ENCODE results near the gene WBP2. TPM values are rescaled to one million over a fixed set of nuclear protein-coding genes. Genes with fewer than 3 reads are reported as not detected.

The WBP2 gene
- total and polyA plus RNA-seq, 2 of the 13 experiments (the other 11 are each of a cell fraction or from before 2014, with no cell fraction given) = 29.2 to 29.5 TPM

GRCh38 chr17:75896415-75897159 lies 41.5 kb upstream of the WBP2 start, which contains the start of gene TRIM65 (continued):
- TF ChIP-seq RERE (CRISPR knock-in tag; IDR thresholded peaks at IDR 0.05; ENCODE audit: low read depth) = 0 out of 2 replicates have a peak, but pooled peaks have one; percentile 32
- peak; percentile 18; the same call in 1 of the 2 replicates for TF ChIP-seq ARHGAP35 (CRISPR knock-in tag; IDR thresholded peaks at IDR 0.05; ENCODE audit: borderline replicate concordance)
- peak; percentile 90 for TF ChIP-seq ZNF329 (CRISPR knock-in tag; IDR thresholded peaks at IDR 0.05; ENCODE audit: low read depth)
- peak; percentile 84 for TF ChIP-seq ZNF563 (CRISPR knock-in tag; IDR thresholded peaks at IDR 0.05)
- 0 out of 2 replicates have a peak, but pooled peaks have one; percentile 39 for TF ChIP-seq ZMAT3 (CRISPR knock-in tag; conservative IDR thresholded peaks at IDR 0.05)
- peak; percentile 32; the same call in 1 of the 2 replicates for TF ChIP-seq ZNF691 (CRISPR knock-in tag; IDR thresholded peaks at IDR 0.05; ENCODE audit: borderline replicate concordance, low read depth)
- 0 out of 2 replicates have a peak, but pooled peaks have one; percentile 43 for TF ChIP-seq ZNF792 (CRISPR knock-in tag; IDR thresholded peaks at IDR 0.05)
- TF ChIP-seq ZNF577 (CRISPR knock-in tag; IDR thresholded peaks at IDR 0.05; ENCODE audit: borderline replicate concordance, low read depth) = peak; percentile 89; the same call in 1 of the 2 replicates
- TF ChIP-seq KAT7 (CRISPR knock-in tag; IDR thresholded peaks at IDR 0.05; ENCODE audit: borderline replicate concordance) = peak; percentile 30; the same call in 1 of the 2 replicates
- no peak for TF ChIP-seq EP300 (IDR thresholded peaks at IDR 0.05; ENCODE audit: low read depth in 2 of 2, low read length in 2 of 2)
- no peak; the same call in 1 of the 2 replicates for TF ChIP-seq EP300 (CRISPR knock-in tag; IDR thresholded peaks at IDR 0.05; ENCODE audit: borderline replicate concordance)
- TF ChIP-seq ETV5 (CRISPR knock-in tag; IDR thresholded peaks at IDR 0.05; ENCODE audit: borderline replicate concordance) = peak; percentile 31; the same call in 1 of the 2 replicates
- peak; percentile 67 for TF ChIP-seq THAP11 (CRISPR knock-in tag; IDR thresholded peaks at IDR 0.05)
- peak; percentile 83 for TF ChIP-seq HNRNPLL (IDR thresholded peaks at IDR 0.05; ENCODE audit: low read depth, low read length, poor library complexity, severe bottlenecking)
- TF ChIP-seq KDM5B (CRISPR knock-in tag; IDR thresholded peaks at IDR 0.05; ENCODE audit: borderline replicate concordance) = peak; percentile 64; the same call in 1 of the 2 replicates
- peak; percentile 31; the same call in 1 of the 2 replicates for TF ChIP-seq ZBTB7A (CRISPR knock-in tag; IDR thresholded peaks at IDR 0.05)
- peak; percentile 53; the same call in 1 of the 2 replicates for TF ChIP-seq ZNF160 (CRISPR knock-in tag; IDR thresholded peaks at IDR 0.05)
- TF ChIP-seq TFDP1 (CRISPR knock-in tag; IDR thresholded peaks at IDR 0.05; ENCODE audit: borderline replicate concordance) = peak; percentile 72; the same call in 1 of the 2 replicates
- TF ChIP-seq TRAFD1 (CRISPR knock-in tag; IDR thresholded peaks at IDR 0.05; ENCODE audit: borderline replicate concordance) = no peak

Data from HepG2 (cell line).